Ureter (tissue), 1 donor: ENCODE measurements around the gene YBX2. TPM values are rescaled to one million over a fixed set of nuclear protein-coding genes. Genes with fewer than 3 reads are reported as not detected.

ENCODE experiments used
- DNase-seq: peaks from one replicate; pipeline ENCODE4 v3.0.0-alpha.2; 2020; ENCODE audit warnings: low spot score
- total RNA-seq: library from RNA; stranded (reverse); gene quantifications from one replicate; pipeline ENCODE4 v1.2.4, GENCODE V29; 2023
- donor health status: DM: yes; HTN: yes; CAD: no.

Gene YBX2
- total RNA-seq, 1 donor from 2014 or later: not detected

DNA sequence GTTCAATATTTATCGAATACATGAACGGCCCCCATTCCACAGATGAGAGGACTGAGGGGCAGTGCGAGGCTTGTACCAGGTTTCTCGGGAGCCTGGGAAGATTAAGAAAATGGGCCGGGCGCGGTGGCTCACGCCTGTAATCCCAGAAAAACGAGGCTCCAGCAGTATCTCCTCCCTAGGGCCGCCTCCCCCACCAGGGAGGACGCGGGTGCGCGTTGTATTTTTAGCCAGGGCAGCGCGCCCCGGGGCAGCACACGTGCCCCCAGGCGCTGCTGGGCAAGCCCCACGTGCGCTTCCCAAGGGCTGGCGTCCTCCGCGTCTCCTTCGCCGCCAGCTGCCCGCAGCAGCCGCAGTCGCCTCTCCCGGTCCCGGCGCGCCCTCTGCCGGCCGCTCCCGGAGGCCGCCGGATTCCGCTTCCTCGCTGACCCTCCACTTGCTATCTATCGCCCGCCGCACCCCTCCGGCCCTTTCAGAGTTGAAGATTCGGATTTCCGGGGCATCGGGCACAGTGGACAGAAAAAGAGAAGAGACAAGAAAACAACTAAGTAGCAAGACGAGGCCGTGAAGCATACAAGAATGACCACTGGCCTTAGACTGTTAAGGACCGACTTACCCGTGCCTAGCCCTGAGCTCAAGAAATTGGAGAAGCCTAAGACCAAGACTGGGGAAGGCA, 1.9 kb upstream of the YBX2 start:
- peak; percentile 77 for DNase-seq

GRCh38 chr17:7295230-7296180, 1.1 kb upstream of the YBX2 start:
- no peak for DNase-seq

GRCh38 chr17:7293816-7294613, 424 bp downstream of the YBX2 start:
- no peak for DNase-seq

DNA sequence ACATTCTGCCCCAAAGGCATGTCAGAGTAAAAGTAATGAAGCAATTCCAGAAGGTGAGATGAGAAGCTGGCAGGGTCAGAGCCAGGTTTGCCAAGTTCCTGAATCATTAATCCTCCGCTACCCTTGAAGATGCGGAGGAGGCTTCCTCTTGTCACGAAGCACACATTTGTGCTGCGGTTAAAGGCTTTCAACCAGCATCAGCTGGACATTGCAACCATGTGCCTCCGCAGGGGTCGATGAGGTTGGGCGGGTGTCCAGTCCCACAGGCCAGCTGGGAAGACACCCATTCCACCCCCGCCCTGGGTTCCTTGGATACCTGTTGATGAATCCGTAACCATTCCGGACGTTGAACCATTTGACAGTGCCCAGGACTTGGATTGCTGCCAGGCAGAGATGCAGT, 1.3 kb downstream of the YBX2 start:
- no peak for DNase-seq

GRCh38 chr17:7292729-7293128, 1.7 kb downstream of the YBX2 start:
- DNase-seq: no peak

DNA sequence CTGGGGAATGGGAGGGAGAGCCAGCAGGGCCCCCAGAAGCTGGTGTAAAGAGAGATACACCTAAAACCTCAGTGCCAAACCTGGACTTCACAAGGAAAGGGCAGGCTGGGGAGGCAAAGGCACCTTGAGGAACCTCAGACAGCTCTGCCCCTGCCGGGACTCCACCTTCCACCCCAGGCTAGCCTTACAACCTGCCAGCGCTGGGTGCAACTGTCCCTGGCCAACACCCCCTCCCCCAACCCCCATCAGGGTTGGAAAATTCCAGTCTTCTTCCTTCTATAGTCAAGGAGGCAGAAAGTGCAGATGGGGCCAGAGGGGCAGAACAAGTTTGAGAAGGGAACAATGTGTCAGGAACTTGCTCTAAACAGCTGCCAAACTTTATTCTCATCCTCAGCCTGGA, 2.2 kb downstream of the YBX2 start:
- DNase-seq: no peak

DNA sequence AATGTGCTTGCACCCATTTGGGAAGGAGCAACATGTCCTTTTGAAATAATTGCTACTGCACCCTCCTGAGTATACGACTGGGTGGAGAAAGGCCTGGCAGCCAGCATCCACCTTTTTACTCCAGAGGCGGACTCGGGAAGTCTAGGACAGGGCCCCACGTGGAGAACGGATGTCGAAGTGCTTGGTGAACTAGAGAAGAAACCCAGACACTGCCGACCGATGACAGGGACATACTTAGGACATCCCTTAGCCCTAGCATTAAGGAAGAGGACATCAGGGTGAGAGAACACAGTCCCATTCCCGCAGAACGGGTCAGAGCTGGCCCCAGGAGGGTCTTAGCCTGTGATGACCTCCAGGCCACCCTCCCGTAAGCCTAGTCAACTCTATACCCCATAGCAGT, 3.8 kb downstream of the YBX2 start:
- DNase-seq: no peak

GRCh38 chr17:7290166-7290565, 4.3 kb downstream of the YBX2 start:
- DNase-seq: no peak

DNA sequence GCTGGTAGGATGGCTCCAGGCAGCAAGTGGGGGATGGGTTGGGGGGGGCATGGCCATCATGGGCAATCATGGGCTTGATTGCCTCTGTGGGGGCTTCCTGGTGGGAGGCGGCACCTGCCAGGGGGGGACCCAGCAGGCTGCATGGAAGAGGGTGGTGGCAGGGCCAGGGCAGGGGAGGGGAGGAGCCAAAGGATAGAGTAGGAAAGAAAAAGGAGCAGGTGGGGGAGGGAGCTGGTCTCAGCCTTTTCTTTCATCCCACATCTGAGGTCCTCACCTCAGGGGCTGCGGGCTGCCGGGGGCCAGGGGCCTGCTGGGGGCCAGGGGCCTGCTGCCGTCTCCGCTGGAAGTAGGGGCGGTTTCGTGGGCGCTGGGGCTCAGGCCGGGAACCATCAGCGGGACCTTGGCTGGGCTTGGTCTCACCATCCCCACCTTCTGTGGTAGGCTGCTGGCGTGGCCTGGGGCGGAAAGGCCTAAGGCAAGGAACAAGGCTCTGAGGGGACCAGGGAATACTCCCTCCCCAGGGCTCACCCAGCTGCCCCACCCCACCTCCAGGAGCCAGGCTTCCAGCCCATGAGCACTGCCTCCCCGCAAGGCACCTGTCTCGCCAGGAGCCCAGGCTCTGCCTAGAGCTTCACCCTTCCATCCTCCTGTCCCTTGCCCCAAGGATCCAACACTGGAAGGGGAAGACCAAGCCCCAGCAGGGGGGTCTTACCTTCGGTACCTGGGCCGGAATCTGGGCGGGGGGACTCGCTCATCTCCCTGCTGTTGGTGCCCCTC, 5.0 kb downstream of the YBX2 start:
- DNase-seq: no peak

GRCh38 chr17:7285679-7286078, 8.8 kb downstream of the YBX2 start:
- no peak for DNase-seq

DNA sequence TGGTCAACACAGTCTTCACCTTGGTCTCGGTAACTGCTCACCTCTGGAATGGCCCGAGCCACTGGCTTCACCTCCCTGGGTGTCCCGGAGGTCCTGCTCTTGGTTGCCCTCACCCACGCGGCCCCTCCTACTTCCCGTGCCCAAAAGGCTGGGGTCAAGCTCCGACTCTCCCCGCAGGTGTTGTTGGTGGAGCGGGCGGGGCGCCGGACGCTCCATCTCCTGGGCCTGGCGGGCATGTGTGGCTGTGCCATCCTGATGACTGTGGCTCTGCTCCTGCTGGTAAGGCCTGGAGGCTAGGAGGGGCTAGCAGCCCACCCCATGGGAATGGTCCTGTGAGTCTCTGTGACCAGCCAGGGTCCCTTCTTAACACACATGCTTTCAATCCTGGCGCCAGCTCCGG, 9.5 kb downstream of the YBX2 start:
- DNase-seq: no peak

DNA sequence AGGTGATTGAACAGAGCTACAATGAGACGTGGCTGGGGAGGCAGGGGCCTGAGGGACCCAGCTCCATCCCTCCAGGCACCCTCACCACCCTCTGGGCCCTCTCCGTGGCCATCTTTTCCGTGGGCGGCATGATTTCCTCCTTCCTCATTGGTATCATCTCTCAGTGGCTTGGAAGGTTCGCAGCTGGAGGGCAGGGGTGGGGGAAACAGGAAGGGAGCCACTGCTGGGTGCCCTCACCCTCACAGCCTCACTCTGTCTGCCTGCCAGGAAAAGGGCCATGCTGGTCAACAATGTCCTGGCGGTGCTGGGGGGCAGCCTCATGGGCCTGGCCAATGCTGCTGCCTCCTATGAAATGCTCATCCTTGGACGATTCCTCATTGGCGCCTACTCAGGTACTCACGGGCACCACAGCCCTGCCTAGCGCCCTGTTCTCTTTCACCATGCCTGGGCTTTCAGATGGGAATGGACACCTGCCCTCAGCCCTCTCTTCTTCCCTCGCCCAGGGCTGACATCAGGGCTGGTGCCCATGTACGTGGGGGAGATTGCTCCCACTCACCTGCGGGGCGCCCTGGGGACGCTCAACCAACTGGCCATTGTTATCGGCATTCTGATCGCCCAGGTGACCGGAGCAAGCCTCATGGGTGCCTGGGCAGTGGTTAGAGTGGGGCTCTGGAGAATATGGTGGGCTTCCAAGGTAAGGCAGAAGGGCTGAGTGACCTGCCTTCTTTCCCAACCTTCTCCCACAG, 10.8 kb downstream of the YBX2 start:
- DNase-seq: no peak

DNA sequence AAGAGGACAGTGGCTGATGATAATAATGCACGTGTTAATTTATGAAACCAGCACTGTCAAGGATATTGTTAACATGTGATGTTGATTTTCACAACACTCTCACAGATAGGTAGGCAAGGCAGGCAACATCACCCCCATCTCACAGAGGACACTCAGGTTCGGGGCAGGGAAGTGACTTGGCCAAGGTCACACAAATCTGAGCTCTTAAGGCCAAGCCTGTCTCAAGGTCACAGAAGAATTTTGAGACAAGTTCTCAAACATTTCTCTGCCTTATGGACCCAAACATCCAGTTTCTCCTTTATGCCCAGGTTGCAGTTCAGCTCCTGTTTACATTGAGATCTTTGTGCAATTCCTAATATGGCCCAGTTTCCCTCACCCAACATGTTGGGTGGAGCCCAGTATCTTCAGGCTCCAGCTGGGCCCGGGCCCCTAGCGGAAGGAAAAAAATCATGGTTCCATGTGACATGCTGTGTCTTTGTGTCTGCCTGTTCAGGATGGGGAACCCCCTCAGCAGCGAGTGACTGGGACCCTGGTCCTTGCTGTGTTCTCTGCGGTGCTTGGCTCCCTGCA, 11.6 kb downstream of the YBX2 start:
- no peak for DNase-seq

GRCh38 chr17:7281953-7282751, 12.3 kb downstream of the YBX2 start:
- DNase-seq: peak; percentile 68

DNA sequence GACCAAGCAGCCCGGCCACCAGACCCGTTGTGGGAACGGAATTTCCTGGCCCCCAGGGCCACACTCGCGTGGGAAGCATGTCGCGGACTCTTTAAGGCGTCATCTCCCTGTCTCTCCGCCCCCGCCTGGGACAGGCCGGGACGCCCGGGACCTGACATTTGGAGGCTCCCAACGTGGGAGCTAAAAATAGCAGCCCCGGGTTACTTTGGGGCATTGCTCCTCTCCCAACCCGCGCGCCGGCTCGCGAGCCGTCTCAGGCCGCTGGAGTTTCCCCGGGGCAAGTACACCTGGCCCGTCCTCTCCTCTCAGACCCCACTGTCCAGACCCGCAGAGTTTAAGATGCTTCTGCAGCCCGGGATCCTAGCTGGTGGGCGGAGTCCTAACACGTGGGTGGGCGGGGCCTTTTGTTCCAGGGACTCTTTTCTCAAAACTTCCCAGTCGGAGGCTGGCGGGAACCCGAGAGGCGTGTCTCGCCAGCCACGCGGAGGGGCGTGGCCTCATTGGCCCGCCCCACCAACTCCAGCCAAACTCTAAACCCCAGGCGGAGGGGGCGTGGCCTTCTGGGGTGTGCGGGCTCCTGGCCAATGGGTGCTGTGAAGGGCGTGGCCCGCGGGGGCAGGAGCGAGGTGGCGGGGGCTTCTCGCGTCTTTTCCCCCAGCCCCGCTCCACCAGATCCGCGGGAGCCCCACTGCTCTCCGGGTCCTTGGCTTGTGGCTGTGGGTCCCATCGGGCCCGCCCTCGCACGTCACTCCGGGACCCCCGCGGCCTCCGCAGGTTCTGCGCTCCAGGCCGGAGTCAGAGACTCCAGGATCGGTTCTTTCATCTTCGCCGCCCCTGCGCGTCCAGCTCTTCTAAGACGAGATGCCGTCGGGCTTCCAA, 13.1 kb downstream of the YBX2 start, which contains the start of gene SLC2A4:
Gene SLC2A4, plus strand, starts transcription at position 645 of the 879 bp plus-strand sequence. Its CDS starts 217 bp downstream, at position 862.
- peak; percentile 96 for DNase-seq

DNA sequence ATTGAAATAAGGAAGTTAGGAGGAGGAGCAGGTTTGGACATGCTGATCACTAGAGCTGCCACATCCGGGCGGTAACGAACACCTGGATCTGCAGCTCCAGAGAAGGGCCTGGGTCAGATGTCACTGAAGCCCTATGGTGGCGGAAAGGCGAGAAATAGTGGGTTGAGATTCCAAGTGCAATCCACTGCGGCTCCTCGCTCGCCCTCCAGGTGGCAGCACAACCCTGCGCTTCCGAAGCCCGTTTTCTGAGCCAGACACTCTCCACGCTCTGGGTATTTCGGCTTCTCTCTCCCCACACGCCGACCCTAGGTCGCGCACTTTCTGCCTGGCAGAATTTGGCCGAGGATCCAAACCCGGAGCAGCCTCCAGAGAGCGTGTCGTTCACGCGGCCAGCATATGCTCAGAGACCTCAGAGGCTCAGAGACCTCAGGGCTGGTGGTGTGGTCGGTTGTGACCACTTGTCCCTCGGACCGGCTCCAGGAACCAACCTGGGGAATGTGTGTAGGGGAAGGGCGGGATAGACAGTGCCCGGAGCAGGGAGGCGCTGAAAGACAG, 13.8 kb downstream of the YBX2 start:
- DNase-seq: peak; percentile 90

DNA sequence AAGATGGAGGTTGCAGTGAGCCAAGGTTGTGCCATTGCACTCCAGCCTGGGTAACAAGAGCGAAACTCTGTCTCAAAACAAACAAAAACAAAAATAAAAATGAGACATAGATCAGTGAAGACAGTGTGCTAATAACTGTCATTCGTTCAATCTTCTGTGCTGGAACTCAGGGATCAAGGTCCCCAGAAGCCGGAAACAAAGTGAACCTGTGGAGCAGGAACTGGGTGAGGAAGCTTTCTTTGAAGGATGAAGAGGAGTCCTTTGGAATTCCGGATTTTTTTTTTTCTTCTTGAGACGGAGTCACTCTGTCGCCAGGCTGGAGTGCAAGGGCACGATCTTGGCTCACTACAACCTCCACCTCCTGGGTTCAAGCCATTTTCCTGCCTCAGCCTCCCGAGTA, 15.0 kb downstream of the YBX2 start:
- DNase-seq: no peak

DNA sequence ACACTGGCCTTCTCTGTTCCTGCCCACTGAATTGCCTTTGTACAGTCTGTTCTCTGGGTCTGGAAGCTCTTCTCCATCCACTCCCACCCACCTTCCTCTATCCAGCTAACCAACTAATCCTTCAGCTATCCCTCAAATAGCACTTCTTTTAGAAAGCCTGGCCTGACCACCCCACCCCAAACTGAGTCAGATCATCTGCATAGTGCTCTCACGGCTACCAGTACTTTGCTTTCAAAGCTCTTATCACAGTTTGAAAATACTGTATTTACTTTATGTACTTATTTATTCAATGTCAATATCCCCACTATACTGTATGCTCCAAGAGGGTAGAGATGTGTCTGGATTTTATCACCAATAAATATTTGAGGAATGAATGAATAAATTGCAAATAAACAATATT, 27.7 kb downstream of the YBX2 start:
- DNase-seq: no peak
